Activated CD8-positive, alpha-beta memory T cell treated with anti-CD3 and anti-CD28 coated beads for 4 hours (primary cell): ENCODE measurements around the gene UTF1.
A peak's percentile ranks its signal among the peaks of the same experiment; 100 is the strongest.

Experiments
- DNase-seq, 2 donors: peaks; one replicate each; pipeline ENCODE4 v3.0.0-alpha.2; 2020; ENCODE audit warnings: low read depth in 2 of 2

The UTF1 gene

DNA sequence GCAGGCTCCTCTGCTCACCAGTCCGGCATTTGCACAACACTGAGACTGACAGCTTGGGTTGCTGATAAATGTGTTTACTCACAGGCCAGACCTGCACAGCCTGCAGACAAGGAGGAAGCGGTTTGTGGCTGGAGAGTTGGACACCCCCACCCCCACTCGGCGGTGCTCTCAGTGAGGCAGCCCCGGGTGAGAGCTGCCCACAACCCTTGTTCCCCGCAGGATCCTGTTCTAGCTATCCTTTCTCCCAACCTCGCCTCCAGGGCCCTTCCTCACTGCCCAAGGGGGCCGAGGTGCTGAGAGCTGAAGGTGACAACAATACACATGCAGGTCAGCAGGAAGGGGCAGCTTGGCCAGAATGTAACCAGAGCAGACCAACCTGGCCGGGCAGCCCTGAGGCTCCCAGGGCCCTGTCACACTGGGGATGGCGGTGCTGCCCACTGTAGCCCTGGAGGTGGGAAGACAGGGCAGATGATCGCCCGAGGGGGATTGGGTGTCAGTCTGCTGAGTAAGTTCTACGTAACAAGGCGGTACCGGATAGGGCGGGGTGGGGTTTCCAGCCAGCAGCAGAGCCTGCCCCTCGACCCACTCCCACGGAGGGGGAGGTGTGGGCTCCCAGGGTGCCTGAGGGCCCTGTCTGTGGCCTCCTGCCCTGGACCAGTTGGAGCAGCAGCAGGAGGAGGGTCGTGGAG, 48.7 kb downstream of the UTF1 start:
- DNase-seq, result peak in 1 of 2 donors; percentile 53

GRCh38 chr10:133279326-133280226, 49.6 kb downstream of the UTF1 start:
- DNase-seq, result no peak

DNA sequence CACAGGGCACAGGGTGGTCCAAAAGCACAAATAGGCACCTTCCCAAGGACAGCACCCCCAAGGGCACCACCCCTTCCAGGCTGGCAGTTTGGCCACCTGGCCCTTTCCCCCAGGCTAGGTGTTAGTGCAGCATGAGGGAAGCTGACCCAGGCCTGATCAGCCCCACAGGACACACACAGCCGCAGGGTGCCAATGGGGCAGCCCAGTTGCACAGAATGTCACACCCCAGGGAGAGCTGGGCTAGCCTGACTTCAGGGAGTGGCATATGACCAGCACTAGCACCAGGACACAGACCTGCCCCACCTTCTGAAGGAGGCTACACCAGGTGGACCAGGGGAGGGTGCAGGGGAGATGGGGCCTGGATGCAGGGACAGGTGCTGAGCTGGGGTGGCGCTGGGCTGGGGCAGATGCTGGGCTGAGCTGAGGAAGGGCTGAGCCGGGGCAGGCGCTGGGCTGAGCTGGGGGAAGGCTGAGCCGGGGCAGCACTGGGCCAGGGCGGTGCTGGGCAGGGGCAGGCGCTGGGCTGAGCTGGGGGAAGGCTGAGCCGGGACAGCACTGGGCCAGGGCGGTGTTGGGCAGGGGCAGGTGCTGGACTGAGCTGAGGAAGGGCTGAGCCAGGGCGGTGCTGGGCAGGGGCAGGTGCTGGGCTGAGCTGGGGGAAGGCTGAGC, 50.5 kb downstream of the UTF1 start:
- no peak for DNase-seq

DNA sequence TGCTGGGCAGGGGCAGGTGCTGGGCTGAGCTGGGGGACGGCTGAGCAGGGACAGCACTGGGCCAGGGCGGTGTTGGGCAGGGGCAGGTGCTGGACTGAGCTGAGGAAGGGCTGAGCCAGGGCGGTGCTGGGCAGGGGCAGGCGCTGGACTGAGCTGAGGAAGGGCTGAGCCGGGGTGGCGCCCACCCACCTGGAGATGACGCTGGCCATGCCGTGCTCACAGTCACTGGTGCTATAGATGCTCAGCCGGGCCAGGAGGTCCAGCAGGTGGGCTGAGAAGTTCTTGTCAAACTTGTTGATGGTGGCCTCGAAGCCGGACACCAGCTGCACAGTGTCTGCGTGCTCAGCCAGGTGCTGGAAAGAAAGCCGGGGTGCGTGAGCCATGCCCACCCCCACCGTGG, 51.1 kb downstream of the UTF1 start:
- no peak for DNase-seq
